ENCODE measurements around the gene DHX29.

Gene DHX29

GRCh38 chr5:55230086-55230629 is 77.3 kb downstream of the DHX29 start:
- TF ChIP-seq RARB (CRISPR knock-in tag; IDR thresholded peaks at IDR 0.05) = no peak
- TF ChIP-seq OSR1 (CRISPR knock-in tag; IDR thresholded peaks at IDR 0.05) = no peak
- TF ChIP-seq PPARA (CRISPR knock-in tag; IDR thresholded peaks at IDR 0.05; ENCODE audit: borderline replicate concordance) = no peak
- no peak for TF ChIP-seq ESRRG (CRISPR knock-in tag; IDR thresholded peaks at IDR 0.05)
- TF ChIP-seq, protein P1, sequence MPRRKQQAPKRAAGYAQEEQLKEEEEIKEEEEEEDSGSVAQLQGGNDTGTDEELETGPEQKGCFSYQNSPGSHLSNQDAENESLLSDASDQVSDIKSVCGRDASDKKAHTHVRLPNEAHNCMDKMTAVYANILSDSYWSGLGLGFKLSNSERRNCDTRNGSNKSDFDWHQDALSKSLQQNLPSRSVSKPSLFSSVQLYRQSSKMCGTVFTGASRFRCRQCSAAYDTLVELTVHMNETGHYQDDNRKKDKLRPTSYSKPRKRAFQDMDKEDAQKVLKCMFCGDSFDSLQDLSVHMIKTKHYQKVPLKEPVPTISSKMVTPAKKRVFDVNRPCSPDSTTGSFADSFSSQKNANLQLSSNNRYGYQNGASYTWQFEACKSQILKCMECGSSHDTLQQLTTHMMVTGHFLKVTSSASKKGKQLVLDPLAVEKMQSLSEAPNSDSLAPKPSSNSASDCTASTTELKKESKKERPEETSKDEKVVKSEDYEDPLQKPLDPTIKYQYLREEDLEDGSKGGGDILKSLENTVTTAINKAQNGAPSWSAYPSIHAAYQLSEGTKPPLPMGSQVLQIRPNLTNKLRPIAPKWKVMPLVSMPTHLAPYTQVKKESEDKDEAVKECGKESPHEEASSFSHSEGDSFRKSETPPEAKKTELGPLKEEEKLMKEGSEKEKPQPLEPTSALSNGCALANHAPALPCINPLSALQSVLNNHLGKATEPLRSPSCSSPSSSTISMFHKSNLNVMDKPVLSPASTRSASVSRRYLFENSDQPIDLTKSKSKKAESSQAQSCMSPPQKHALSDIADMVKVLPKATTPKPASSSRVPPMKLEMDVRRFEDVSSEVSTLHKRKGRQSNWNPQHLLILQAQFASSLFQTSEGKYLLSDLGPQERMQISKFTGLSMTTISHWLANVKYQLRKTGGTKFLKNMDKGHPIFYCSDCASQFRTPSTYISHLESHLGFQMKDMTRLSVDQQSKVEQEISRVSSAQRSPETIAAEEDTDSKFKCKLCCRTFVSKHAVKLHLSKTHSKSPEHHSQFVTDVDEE (CRISPR knock-in tag; IDR thresholded peaks at IDR 0.05) = no peak
- no peak for TF ChIP-seq ISL1 (CRISPR knock-in tag; IDR thresholded peaks at IDR 0.05)
- TF ChIP-seq, protein P2, sequence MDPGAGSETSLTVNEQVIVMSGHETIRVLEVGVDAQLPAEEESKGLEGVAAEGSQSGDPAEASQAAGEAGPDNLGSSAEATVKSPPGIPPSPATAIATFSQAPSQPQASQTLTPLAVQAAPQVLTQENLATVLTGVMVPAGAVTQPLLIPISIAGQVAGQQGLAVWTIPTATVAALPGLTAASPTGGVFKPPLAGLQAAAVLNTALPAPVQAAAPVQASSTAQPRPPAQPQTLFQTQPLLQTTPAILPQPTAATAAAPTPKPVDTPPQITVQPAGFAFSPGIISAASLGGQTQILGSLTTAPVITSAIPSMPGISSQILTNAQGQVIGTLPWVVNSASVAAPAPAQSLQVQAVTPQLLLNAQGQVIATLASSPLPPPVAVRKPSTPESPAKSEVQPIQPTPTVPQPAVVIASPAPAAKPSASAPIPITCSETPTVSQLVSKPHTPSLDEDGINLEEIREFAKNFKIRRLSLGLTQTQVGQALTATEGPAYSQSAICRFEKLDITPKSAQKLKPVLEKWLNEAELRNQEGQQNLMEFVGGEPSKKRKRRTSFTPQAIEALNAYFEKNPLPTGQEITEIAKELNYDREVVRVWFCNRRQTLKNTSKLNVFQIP (CRISPR knock-in tag; IDR thresholded peaks at IDR 0.05; ENCODE audit: borderline replicate concordance, low read depth) = no peak
- no peak for TF ChIP-seq ZFP3 (CRISPR knock-in tag; IDR thresholded peaks at IDR 0.05)
- TF ChIP-seq ZNF70 (CRISPR knock-in tag; IDR thresholded peaks at IDR 0.05) = no peak
- no peak for TF ChIP-seq ZC3H10 (CRISPR knock-in tag; IDR thresholded peaks at IDR 0.05)
- TF ChIP-seq ZNF565 (CRISPR knock-in tag; conservative IDR thresholded peaks at IDR 0.05; ENCODE audit: low read depth) = no peak
- TF ChIP-seq ARNTL (CRISPR knock-in tag; IDR thresholded peaks at IDR 0.05; ENCODE audit: borderline replicate concordance, low read depth) = no peak
- no peak for TF ChIP-seq SNAI2 (CRISPR knock-in tag; IDR thresholded peaks at IDR 0.05)
- TF ChIP-seq ZNF8 (CRISPR knock-in tag; IDR thresholded peaks at IDR 0.05) = no peak
- TF ChIP-seq, protein P3, sequence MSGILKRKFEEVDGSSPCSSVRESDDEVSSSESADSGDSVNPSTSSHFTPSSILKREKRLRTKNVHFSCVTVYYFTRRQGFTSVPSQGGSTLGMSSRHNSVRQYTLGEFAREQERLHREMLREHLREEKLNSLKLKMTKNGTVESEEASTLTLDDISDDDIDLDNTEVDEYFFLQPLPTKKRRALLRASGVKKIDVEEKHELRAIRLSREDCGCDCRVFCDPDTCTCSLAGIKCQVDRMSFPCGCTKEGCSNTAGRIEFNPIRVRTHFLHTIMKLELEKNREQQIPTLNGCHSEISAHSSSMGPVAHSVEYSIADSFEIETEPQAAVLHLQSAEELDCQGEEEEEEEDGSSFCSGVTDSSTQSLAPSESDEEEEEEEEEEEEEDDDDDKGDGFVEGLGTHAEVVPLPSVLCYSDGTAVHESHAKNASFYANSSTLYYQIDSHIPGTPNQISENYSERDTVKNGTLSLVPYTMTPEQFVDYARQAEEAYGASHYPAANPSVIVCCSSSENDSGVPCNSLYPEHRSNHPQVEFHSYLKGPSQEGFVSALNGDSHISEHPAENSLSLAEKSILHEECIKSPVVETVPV (CRISPR knock-in tag; IDR thresholded peaks at IDR 0.05) = no peak
- TF ChIP-seq TCF4 (CRISPR knock-in tag; IDR thresholded peaks at IDR 0.05; ENCODE audit: borderline replicate concordance) = no peak
- TF ChIP-seq, protein P4, sequence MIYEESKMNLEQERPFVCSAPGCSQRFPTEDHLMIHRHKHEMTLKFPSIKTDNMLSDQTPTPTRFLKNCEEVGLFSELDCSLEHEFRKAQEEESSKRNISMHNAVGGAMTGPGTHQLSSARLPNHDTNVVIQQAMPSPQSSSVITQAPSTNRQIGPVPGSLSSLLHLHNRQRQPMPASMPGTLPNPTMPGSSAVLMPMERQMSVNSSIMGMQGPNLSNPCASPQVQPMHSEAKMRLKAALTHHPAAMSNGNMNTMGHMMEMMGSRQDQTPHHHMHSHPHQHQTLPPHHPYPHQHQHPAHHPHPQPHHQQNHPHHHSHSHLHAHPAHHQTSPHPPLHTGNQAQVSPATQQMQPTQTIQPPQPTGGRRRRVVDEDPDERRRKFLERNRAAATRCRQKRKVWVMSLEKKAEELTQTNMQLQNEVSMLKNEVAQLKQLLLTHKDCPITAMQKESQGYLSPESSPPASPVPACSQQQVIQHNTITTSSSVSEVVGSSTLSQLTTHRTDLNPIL (CRISPR knock-in tag; IDR thresholded peaks at IDR 0.05; ENCODE audit: low read depth) = no peak
- TF ChIP-seq BACH2 (CRISPR knock-in tag; IDR thresholded peaks at IDR 0.05; ENCODE audit: borderline replicate concordance) = no peak
- TF ChIP-seq CSDC2 (CRISPR knock-in tag; IDR thresholded peaks at IDR 0.05) = no peak
- TF ChIP-seq PATZ1 (CRISPR knock-in tag; IDR thresholded peaks at IDR 0.05; ENCODE audit: borderline replicate concordance) = no peak
- no peak for ATAC-seq

DNA sequence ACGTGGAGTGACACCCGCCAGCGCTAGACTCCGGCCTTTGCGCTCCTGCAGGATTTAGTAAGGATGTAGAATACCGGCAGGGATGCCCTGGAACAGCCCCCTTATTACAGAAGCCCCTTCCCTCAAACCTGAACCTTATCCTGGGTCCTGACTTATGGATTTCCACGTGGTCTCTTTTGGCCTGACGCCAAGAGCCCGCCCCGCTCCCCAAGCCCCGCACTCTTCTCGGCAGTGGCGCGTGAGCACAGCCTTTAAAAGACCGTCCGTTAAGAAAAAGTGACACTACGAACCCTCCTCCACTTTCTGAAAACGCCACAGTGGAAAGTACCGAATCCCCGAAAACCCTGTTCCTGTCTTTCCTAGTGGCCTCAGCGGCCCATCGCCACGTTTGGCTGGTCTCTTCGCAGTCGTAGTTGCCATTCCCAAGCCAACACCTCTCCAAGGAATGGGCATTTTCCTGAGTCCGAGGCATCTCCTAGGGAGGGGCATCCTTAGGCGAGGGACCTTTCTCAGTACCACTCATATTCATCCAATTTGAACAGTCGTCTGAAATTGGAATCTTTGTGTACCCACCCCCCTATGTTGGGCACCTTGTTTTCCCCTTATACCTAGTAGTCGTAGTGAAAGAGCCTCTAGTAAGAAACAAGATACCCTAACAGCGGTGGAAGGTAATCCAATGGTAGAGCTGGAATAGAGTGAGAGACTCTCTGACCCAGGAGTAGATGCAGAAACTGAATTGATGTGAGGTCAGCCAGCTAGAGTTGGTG is 79.6 kb downstream of the DHX29 start:
- TF ChIP-seq ZNF70 (CRISPR knock-in tag; IDR thresholded peaks at IDR 0.05) (no peak), ARNTL (CRISPR knock-in tag; IDR thresholded peaks at IDR 0.05; ENCODE audit: borderline replicate concordance, low read depth) (no peak), RARB (CRISPR knock-in tag; IDR thresholded peaks at IDR 0.05) (no peak), ZFP3 (CRISPR knock-in tag; IDR thresholded peaks at IDR 0.05) (no peak), PPARA (CRISPR knock-in tag; IDR thresholded peaks at IDR 0.05; ENCODE audit: borderline replicate concordance) (no peak), ESRRG (CRISPR knock-in tag; IDR thresholded peaks at IDR 0.05) (no peak), PATZ1 (CRISPR knock-in tag; IDR thresholded peaks at IDR 0.05; ENCODE audit: borderline replicate concordance) (no peak)
- TF ChIP-seq, protein P1 (CRISPR knock-in tag; IDR thresholded peaks at IDR 0.05) = no peak
- ATAC-seq = no peak
